ENCODE data around the gene OBSCN. TPM values are rescaled to one million over a fixed set of nuclear protein-coding genes. Genes with fewer than 3 reads are reported as not detected.

Gene OBSCN
- total RNA-seq, 1 experiment from 2014 or later, result 10.5 TPM

- H3K27me3 ChIP-seq (ENCODE audit: control insufficient read depth, insufficient read depth, low read length), result 0 out of 2 replicates have a peak, but pooled peaks cover 2% of the 10 kb centered on the region
- TF ChIP-seq TCF7L2 (IDR thresholded peaks at IDR 0.05; ENCODE audit: low read depth, low read length) (no peak), POLR2AphosphoS5 (IDR thresholded peaks at IDR 0.05; ENCODE audit: low read depth, low read length) (no peak), SIN3A (IDR thresholded peaks at IDR 0.05; ENCODE audit: borderline replicate concordance, insufficient read depth, low read depth, low read length) (no peak), CTCF (IDR thresholded peaks at IDR 0.05) (no peak), REST (IDR thresholded peaks at IDR 0.05; ENCODE audit: insufficient read depth in 1 of 2, low read depth in 2 of 2, low read length in 1 of 2) (no peak)
- H3K36me3 ChIP-seq (ENCODE audit: control insufficient read depth, insufficient read depth, low read length), result no peaks in the 10 kb centered on the region
- in situ Hi-C loops (cut with HindIII; ENCODE audit: low pct_unique_long_range_greater_than_20kb, low sequenced_read_pairs) (no loop called here), intact Hi-C loops (cut with micrococcal nuclease; ENCODE audit: unreplicated experiment) (no loop called here)
- no peak for ATAC-seq
- CTCF ChIA-PET, result interaction anchor here (0.7 kb wide), 1 partner anchor 10 kb away, joined by 3 read pairs; no protein-coding TSS in a partner anchor
- H3K27ac ChIP-seq (ENCODE audit: low read length), result no peak overlapping the region
- H3K9me3 ChIP-seq (ENCODE audit: control insufficient read depth, insufficient read depth, low read depth, low read length), result no peaks in the 10 kb centered on the region
- POLR2A ChIA-PET, result no interaction called here
- H3K4me3 ChIP-seq (ENCODE audit: low read depth in 2 of 2, low read length in 2 of 2), result no peak overlapping the region
- H3K4me1 ChIP-seq (ENCODE audit: control insufficient read depth, insufficient read depth, low read length), result no peaks in the 10 kb centered on the region
- BruUV-seq (replicated peaks), result no TSS peak
- no peak for DNase-seq (ENCODE audit: low read depth, low spot score)
These were observed 110.3 kb downstream of the OBSCN start for GRCh38 chr1:228317891-228318810.

- in situ Hi-C loops (cut with HindIII; ENCODE audit: low pct_unique_long_range_greater_than_20kb, low sequenced_read_pairs) (no loop called here), intact Hi-C loops (cut with micrococcal nuclease; ENCODE audit: unreplicated experiment) (no loop called here)
- no peak for ATAC-seq
These were observed 111.0 kb downstream of the OBSCN start for GRCh38 chr1:228318823-228319241.

More at GRCh38 chr1:228318823-228319241, 111.0 kb downstream of the OBSCN start:
- H3K27me3 ChIP-seq (ENCODE audit: control insufficient read depth, insufficient read depth, low read length), result 0 out of 2 replicates have a peak, but pooled peaks cover 2% of the 10 kb centered on the region
- DNase-seq (ENCODE audit: low read depth, low spot score), result no peak
- no peak overlapping the region for H3K27ac ChIP-seq (ENCODE audit: low read length)
- no peaks in the 10 kb centered on the region for H3K36me3 ChIP-seq (ENCODE audit: control insufficient read depth, insufficient read depth, low read length)
- no peaks in the 10 kb centered on the region for H3K4me1 ChIP-seq (ENCODE audit: control insufficient read depth, insufficient read depth, low read length)
- POLR2A ChIA-PET, result no interaction called here
- no peaks in the 10 kb centered on the region for H3K9me3 ChIP-seq (ENCODE audit: control insufficient read depth, insufficient read depth, low read depth, low read length)
- no TSS peak for BruUV-seq (replicated peaks)
- CTCF ChIA-PET, result no interaction called here
- no peak for TF ChIP-seq REST (IDR thresholded peaks at IDR 0.05; ENCODE audit: insufficient read depth in 1 of 2, low read depth in 2 of 2, low read length in 1 of 2)
- H3K4me3 ChIP-seq (ENCODE audit: low read depth in 2 of 2, low read length in 2 of 2), result no peak overlapping the region
